Upper lobe of left lung (tissue), 6 donors: ENCODE results near the gene RPL5. TPM values are rescaled to one million over a fixed set of nuclear protein-coding genes. Genes with fewer than 3 reads are reported as not detected.

ENCODE experiments used
- ATAC-seq, 2 donors: fragments of 200-7000 bp; cut with Tn5 transposase; one replicate each; pipeline ENCODE4 v1.9.1; 2022; ENCODE audit warnings: mild to moderate bottlenecking in 2 of 2, moderate library complexity in 2 of 2; ENCODE audit not compliant: low FRiP score in 2 of 2
- DNase-seq, 2 donors: peaks; one replicate each; pipeline ENCODE4 v3.0.0-alpha.2; 2019 to 2020
- H3K27ac ChIP-seq, 4 donors: fragments of 200-600 bp; sonication (generic); one replicate each; pipeline ENCODE4 v1.5.1; 2016 to 2019
- H3K27me3 ChIP-seq, 4 donors: fragments of 200-600 bp; sonication (generic); one replicate each; pipeline ENCODE4 v1.5.1; 2017 to 2019
- H3K36me3 ChIP-seq, 4 donors: fragments of 200-600 bp; sonication (generic); one replicate each; pipeline ENCODE4 v1.5.1; 2016 to 2019
- H3K4me1 ChIP-seq, 4 donors: fragments of 200-600 bp; sonication (generic); one replicate each; pipeline ENCODE4 v1.5.1; 2018 to 2019
- H3K4me3 ChIP-seq, 4 donors: fragments of 200-600 bp; sonication (generic); one replicate each; pipeline ENCODE4 v1.5.1; 2017 to 2019; ENCODE audit warnings: mild to moderate bottlenecking in 2 of 4, moderate library complexity in 1 of 4
- H3K9me3 ChIP-seq, 4 donors: fragments of 200-600 bp; sonication (generic); one replicate each; pipeline ENCODE4 v1.5.1; 2018 to 2019
- EP300 ChIP-seq, 4 donors: sonication (generic); formaldehyde crosslinking; IDR thresholded peaks; one replicate each; pipeline ENCODE4 v1.5.1; 2017; ENCODE audit warnings: antibody characterized with exemption in 4 of 4, control low read depth in 2 of 4
- POLR2A ChIP-seq, 4 donors: fragments of 450-650 bp; IDR thresholded peaks; one replicate each; pipeline ENCODE4 v1.5.1; 2016 to 2017; ENCODE audit warnings: antibody characterized with exemption in 4 of 4, mild to moderate bottlenecking in 2 of 4
- POLR2AphosphoS5 ChIP-seq, 2 donors: sonication (generic); formaldehyde crosslinking; IDR thresholded peaks; one replicate each; pipeline ENCODE4 v1.5.1; 2017; ENCODE audit warnings: antibody characterized with exemption in 2 of 2
- WGBS, 2 donors: methylation state at CpG; one replicate each; pipeline ENCODE4 v1.1.5; 2017 to 2018; 5-methylcytosine and 5-hydroxymethylcytosine counted together
- total RNA-seq, 6 donors: library from RNA; depleted of rRNA in 4 of 6; stranded (reverse); fragments of >200 nt in 4 of 6; gene quantifications; one replicate each; pipeline versions ENCODE4 v1.1.0 to v1.2.1, GENCODE V29; 2016 to 2021
- TF ChIP-seq, protein P1 (sequence below), 6 experiments: fragments of 450-650 bp in 4 of 6; fragments of 200-600 bp in 2 of 6; sonication (generic) in 2 of 6; IDR thresholded peaks; one replicate each; pipeline ENCODE4 v1.5.1; 2016 to 2019; ENCODE audit warnings: antibody characterized with exemption in 6 of 6
- donor health status: DM: no; HTN: no; CAD: no; lungs with moderate emphysema.
- donor health status: DM: no; HTN: yes; CAD: no; lungs with severe emphysema.

RPL5 gene
- total RNA-seq, 6 donors from 2014 or later: 716 to 1,207 (median 813) TPM

DNA sequence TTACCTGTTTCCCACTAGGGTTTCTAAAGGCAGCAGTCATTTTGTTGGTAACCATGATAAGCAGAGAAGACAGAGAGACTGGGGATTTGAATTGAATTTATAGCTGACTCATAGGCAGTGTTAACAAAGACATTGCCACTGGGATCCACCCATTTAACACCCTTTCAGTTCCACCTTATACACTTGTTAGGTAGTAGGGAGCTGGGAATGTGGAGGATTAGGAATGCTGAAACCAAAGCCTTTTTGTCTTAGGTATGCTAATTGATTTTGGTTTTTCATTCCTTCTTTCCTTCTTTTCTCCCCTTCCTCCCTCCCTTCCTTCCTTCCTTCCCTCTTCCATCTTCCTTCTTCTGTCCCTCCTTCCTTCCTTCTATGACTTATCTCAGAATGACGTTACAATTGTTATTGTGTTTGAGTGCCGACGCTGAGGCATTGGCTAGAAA lies 39.5 kb upstream of the RPL5 start:
- WGBS, 2 donors: 45 to 56% methylated on average over 3 of the region's 3 CpGs
- H3K9me3 ChIP-seq: no peaks in the 10 kb centered on the region
- H3K4me3 ChIP-seq: peak overlapping the region in 1 of 4 donors; percentile 10
- H3K27ac ChIP-seq: no peak overlapping the region
- H3K36me3 ChIP-seq: no peaks in the 10 kb centered on the region
- no peaks in the 10 kb centered on the region for H3K27me3 ChIP-seq
- no peak for DNase-seq
- peaks cover 0 to 10% (median 1%) of the 10 kb centered on the region in 4 donors for H3K4me1 ChIP-seq
- TF ChIP-seq, protein P1, sequence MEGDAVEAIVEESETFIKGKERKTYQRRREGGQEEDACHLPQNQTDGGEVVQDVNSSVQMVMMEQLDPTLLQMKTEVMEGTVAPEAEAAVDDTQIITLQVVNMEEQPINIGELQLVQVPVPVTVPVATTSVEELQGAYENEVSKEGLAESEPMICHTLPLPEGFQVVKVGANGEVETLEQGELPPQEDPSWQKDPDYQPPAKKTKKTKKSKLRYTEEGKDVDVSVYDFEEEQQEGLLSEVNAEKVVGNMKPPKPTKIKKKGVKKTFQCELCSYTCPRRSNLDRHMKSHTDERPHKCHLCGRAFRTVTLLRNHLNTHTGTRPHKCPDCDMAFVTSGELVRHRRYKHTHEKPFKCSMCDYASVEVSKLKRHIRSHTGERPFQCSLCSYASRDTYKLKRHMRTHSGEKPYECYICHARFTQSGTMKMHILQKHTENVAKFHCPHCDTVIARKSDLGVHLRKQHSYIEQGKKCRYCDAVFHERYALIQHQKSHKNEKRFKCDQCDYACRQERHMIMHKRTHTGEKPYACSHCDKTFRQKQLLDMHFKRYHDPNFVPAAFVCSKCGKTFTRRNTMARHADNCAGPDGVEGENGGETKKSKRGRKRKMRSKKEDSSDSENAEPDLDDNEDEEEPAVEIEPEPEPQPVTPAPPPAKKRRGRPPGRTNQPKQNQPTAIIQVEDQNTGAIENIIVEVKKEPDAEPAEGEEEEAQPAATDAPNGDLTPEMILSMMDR (IDR thresholded peaks at IDR 0.05): no peak
- TF ChIP-seq POLR2AphosphoS5 (IDR thresholded peaks at IDR 0.05): no peak
- TF ChIP-seq EP300 (IDR thresholded peaks at IDR 0.05): no peak
- TF ChIP-seq POLR2A (IDR thresholded peaks at IDR 0.05): no peak
- ATAC-seq: no peak

DNA sequence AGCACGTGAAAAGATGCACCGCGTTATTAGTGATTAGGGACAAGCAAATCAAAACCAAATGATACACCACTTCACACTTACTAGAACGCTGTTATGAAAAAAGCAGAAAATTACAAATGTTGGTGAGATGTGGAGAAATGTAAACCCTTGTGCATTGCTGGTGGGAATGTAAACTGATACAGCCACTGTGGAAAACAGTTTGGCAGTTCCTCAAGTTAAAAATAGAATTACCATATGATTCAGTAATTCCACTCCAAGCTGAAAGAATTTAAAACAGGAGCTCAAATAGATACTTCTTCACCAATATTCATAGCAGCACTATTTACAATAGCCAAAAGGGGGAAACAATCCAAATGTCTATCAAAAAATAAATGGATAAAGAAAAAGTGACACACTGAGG lies 36.7 kb upstream of the RPL5 start:
- H3K36me3 ChIP-seq: no peaks in the 10 kb centered on the region
- TF ChIP-seq POLR2AphosphoS5 (IDR thresholded peaks at IDR 0.05): no peak
- no peak for TF ChIP-seq EP300 (IDR thresholded peaks at IDR 0.05)
- TF ChIP-seq, protein P1 (IDR thresholded peaks at IDR 0.05): no peak
- no peak for TF ChIP-seq POLR2A (IDR thresholded peaks at IDR 0.05)
- ATAC-seq (no peak), DNase-seq (no peak)
- H3K4me1 ChIP-seq: peaks cover 0 to 4% (median 1%) of the 10 kb centered on the region in 4 donors
- H3K9me3 ChIP-seq: no peaks in the 10 kb centered on the region
- H3K4me3 ChIP-seq: no peak overlapping the region
- H3K27ac ChIP-seq: no peak overlapping the region
- H3K27me3 ChIP-seq: no peaks in the 10 kb centered on the region
- WGBS, 2 donors: 90 to 92% methylated on average over 4 of the region's 4 CpGs

DNA sequence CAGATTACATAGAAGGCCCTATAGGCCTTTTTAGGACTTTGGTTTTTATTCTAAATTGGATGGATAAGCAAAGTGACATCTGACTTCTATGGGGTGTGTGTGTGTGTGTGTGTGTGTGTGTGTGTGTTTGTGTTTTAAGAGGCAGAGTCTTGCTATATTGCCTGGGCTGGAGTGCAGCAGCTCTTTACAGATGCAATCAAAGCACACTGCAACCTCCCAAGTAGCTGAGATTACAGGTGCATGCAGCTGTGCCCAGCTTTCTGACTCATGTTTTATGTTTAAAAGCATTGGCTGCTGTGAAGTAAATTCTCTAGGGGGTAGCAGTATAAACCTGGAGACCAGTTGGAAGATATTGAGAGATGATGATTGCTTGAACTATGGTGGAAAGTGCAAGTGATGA lies 34.5 kb upstream of the RPL5 start:
- DNase-seq: no peak
- H3K4me1 ChIP-seq: peaks cover 0 to 2% (median 0%) of the 10 kb centered on the region in 4 donors
- no peak overlapping the region for H3K4me3 ChIP-seq
- H3K27me3 ChIP-seq: no peaks in the 10 kb centered on the region
- H3K27ac ChIP-seq: no peak overlapping the region
- no peaks in the 10 kb centered on the region for H3K9me3 ChIP-seq
- TF ChIP-seq POLR2AphosphoS5 (IDR thresholded peaks at IDR 0.05) (no peak), EP300 (IDR thresholded peaks at IDR 0.05) (no peak), POLR2A (IDR thresholded peaks at IDR 0.05) (no peak)
- TF ChIP-seq, protein P1 (IDR thresholded peaks at IDR 0.05): no peak
- no peaks in the 10 kb centered on the region for H3K36me3 ChIP-seq
- no peak for ATAC-seq

DNA sequence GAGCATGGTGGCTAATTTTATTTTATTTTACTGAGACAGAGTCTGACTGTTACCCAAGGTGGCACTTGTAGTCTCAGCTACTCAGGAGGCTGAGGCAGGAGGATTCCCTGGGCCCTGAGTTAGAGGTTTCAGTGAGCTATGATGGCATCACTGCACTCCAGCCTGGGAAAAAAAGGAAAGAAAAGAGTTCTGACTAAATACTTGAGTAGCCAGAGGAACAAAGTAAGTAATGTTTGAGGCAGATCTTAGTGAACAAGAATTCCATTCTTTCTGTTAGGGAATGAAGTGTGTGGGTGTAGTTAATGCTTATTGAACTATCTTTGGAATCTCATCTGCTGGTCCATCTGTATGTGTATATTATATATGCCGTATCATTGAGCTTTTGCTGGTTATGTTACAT lies 33.9 kb upstream of the RPL5 start:
- WGBS, 2 donors: 71 to 76% methylated on average over 1 of the region's 1 CpG
- TF ChIP-seq, protein P1 (IDR thresholded peaks at IDR 0.05): no peak
- TF ChIP-seq POLR2A (IDR thresholded peaks at IDR 0.05) (no peak), EP300 (IDR thresholded peaks at IDR 0.05) (no peak), POLR2AphosphoS5 (IDR thresholded peaks at IDR 0.05) (no peak)
- no peaks in the 10 kb centered on the region for H3K9me3 ChIP-seq
- no peaks in the 10 kb centered on the region for H3K4me1 ChIP-seq
- DNase-seq: no peak
- no peak overlapping the region for H3K4me3 ChIP-seq
- H3K27me3 ChIP-seq: no peaks in the 10 kb centered on the region
- no peaks in the 10 kb centered on the region for H3K36me3 ChIP-seq
- no peak overlapping the region for H3K27ac ChIP-seq
- no peak for ATAC-seq

DNA sequence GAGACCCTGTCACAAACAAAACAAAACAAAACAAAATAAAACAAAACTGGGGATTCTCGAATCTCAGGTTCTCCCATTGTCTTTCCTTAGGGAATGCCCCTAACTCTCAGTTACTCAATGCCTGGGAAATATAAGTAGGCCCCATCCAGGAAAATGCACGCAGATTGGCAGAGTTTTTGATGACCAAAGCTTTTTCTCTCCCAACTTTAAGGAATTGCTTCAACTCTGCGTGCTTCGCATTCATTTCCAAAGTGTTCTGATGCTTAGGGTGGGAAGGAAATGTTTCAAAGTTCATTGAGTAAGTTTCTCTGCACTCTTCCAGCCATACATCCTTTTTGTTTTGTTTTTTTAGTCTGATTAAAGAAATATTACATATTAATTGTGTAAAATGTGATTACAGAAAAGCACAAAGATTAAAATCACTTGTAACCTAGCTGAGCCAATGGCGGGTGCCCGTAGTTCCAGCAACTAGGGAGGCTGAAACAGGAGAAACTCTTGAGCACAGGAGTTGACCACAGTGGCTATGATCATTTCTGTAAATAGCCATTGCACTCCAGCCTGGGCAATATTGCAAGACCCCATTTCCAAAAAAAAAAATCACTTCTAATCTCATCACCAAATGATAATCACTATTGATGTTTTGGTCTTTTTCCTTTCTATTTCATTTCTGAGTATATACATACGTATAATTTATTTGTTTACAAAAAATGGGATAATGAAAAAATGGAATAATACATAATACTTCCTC lies 28.5 kb upstream of the RPL5 start:
- no peaks in the 10 kb centered on the region for H3K36me3 ChIP-seq
- H3K4me3 ChIP-seq: no peak overlapping the region
- 89 to 90% methylated on average over 7 of the region's 7 CpGs for WGBS, 2 donors
- H3K4me1 ChIP-seq: peaks cover 4 to 13% (median 6%) of the 10 kb centered on the region in 4 donors
- TF ChIP-seq, protein P1 (IDR thresholded peaks at IDR 0.05): no peak
- TF ChIP-seq EP300 (IDR thresholded peaks at IDR 0.05) (no peak), POLR2AphosphoS5 (IDR thresholded peaks at IDR 0.05) (no peak), POLR2A (IDR thresholded peaks at IDR 0.05) (no peak)
- no peaks in the 10 kb centered on the region for H3K27me3 ChIP-seq
- H3K9me3 ChIP-seq: no peaks in the 10 kb centered on the region
- ATAC-seq (no peak), DNase-seq (no peak)
- no peak overlapping the region for H3K27ac ChIP-seq
